Loucy (cell line): ENCODE data around the gene SEC14L3.

ENCODE experiments used
- CTCF ChIP-seq: fragments of 200-600 bp; sonication (generic); conservative IDR thresholded peaks from 2 replicates; pipeline ENCODE4 v1.5.1; 2014; ENCODE audit warnings: mild to moderate bottlenecking, antibody characterized with exemption, low read length
- EZH2phosphoT487 ChIP-seq: fragments of 200-600 bp; IDR thresholded peaks from 2 replicates; pipeline ENCODE4 v1.6.1; 2018; ENCODE audit warnings: antibody characterized with exemption, mild to moderate bottlenecking, moderate library complexity, borderline replicate concordance

- TF ChIP-seq CTCF (no peak), EZH2phosphoT487 (no peak)
Measured at GRCh38 chr22:30495041-30495784, 23.4 kb upstream of the SEC14L3 start.
